ENCODE results near the gene SLAIN2. TPM values are rescaled to one million over a fixed set of nuclear protein-coding genes. Genes with fewer than 3 reads are reported as not detected.
"Not testable (repeated sequence)": the region's sequence is repeated elsewhere in the genome, so short reads cannot be mapped to it uniquely, and the experiment has no call there.

Gene SLAIN2
- 100 to 1,000 TPM in 1 of 2 experiments, 10 to 100 TPM in 1; 98.3 to 109 TPM for total RNA-seq
- polyA plus RNA-seq, result 10 to 100 TPM; 25.9 to 39.3 (median 33.6) TPM
- total RNA-seq, result 71.4 to 108 (median 95.9) reads per million in 6 experiments

DNA sequence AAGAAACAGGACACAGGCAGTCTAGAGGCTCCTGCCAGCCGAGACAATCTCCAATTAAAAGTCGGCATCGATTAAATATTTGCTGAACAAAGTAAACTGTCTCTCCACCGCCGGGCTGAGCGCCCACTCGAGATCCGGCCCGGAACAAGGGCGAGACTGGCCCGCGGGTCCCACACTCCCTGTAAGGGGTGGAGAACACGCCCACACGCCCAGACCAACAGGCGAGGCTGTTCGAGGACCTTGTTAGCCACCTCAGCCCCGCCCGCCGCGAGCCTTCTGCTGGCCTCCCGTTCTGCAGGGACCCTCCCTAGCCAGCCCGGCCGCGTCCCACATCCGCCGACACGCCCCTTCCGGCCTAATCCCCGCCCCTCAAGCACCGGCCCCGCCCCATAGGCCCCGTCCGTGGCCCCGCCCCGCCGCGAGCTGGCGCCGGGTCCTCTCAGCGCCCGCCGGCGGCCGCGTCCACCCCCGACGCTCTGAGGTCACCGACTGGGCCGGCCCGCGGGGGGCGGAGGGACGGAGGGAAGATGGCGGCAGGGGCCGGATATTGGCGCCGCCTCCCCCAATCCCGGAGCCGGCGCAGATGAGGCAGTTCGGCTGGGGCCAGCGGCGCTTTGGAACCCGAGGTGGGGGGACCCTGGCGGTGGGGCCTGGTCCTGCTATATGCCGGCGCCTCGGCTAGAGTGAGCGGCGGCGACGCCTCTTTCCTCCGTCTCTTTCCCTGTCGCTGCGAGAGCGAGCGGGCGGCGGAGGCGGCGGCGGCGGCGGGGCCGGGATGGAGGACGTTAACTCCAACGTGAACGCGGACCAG is at the start of gene SLAIN2:
TSS of gene SLAIN2 (plus strand) at position 565 of the 811 bp plus-strand sequence. CDS start at position 776, 211 bp downstream.
- Mint-ChIP-seq H3K27ac (peak within 1 kb of the TSS; percentile 95 to 99 (median 98)), H3K4me1 (peaks cover 20 to 54% (median 44%) of the 10 kb centered on the region in 4 donors), H3K27me3 (no peaks in the 10 kb centered on the region), H3K9me3 (no peaks in the 10 kb centered on the region), H3K36me3 (no peaks in the 10 kb centered on the region), H3K4me3 (peak within 1 kb of the TSS; percentile 95 to 99 (median 98))
- POLR2A ChIA-PET, result interaction anchor here (0.6 to 2.0 kb wide), 6 partner anchors 16 to 439 kb away, joined by 3 to 8 read pairs (median 4); partner anchors contain the start of genes FRYL and TXK
- DNase-seq (peak; percentile 92 to 99 (median 98)), ATAC-seq (peak; percentile 79 to 83)

DNA sequence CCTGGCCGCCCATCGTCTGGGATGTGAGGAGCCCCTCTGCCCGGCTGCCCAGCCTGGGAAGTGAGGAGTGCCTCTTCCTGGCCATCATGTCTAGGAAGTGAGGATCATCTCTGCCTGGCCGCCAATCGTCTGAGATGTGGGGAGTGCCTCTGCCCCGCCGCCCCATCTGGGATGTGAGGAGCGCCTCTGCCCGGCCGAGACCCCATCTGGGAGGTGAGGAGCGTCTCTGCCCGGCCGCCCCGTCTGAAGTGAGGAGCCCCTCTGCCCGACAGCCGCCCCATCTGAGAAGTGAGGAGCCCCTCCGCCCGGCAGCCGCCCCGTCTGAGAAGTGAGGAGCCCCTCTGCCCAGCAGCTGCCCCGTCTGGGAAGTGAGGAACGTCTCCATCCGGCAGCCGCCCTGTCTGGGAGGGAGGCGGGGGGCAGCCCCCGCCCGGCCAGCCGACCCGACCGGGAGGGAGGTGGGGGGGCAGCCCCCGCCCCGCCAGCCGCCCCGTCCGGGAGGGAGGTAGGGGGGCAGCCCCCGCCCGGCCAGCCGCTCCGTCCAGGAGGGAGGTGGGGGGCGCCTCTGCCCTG is 49.0 kb upstream of the SLAIN2 start:
- DNase-seq, H3K27ac Mint-ChIP-seq, ATAC-seq, H3K9me3 Mint-ChIP-seq, H3K4me3 Mint-ChIP-seq, POLR2A ChIA-PET, H3K4me1 Mint-ChIP-seq, H3K27me3 Mint-ChIP-seq, H3K36me3 Mint-ChIP-seq: not testable (repeated sequence)

DNA sequence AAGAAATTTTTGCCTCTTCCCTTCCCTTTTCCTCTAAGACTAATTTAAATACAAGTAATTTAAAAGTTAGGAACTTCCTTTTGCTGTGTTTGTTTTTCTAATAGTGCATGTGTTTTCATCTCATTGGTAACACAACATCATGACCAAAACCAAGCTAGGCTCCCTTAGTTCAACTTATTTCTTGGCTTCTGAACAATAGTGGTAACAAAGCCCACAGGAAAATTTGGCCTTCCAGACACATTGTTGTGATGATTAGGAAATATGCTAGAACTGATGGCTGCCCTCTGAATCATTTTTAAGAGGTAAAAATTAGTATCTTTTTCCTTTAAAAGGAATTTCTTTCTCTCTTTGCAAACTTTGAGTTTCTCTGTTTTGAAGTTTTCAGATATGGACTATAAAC is 46.2 kb upstream of the SLAIN2 start:
- POLR2A ChIA-PET, result no interaction called here
- H3K9me3 Mint-ChIP-seq, result peaks cover 0 to 2% (median 0%) of the 10 kb centered on the region in 9 donors
- no peak overlapping the region for H3K4me3 Mint-ChIP-seq
- H3K27me3 Mint-ChIP-seq, result peaks cover 0 to 3% (median 0%) of the 10 kb centered on the region in 5 donors
- H3K4me1 Mint-ChIP-seq, result peaks cover 0 to 4% (median 0%) of the 10 kb centered on the region in 4 donors
- no peaks in the 10 kb centered on the region for H3K36me3 Mint-ChIP-seq
- no peak for DNase-seq
- H3K27ac Mint-ChIP-seq, result no peak overlapping the region
- no peak for ATAC-seq

DNA sequence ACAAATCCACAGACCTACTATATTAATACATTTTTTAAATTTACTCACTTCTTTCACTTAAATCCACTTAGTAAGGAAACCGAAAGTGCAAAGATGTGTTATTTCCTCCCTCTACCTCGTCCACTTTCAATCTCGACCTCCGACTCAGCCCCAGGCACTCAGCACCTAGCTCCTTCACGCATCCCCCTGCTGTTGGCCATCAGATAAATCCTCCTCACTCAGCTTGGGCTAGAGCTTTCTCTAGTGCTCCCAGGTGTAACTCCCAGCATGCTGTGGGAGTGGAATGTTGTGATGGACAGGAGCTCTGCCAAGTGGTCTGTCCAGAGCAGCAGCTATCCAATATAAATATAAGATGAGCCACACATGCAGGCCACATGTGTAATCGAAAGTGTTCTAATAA is 45.0 kb upstream of the SLAIN2 start:
- POLR2A ChIA-PET, result no interaction called here
- ATAC-seq (no peak), DNase-seq (no peak)
- Mint-ChIP-seq H3K9me3 (peaks cover 0 to 2% (median 0%) of the 10 kb centered on the region in 9 donors), H3K27ac (peak overlapping the region in 3 of 10 donors; percentile 12 to 45 (median 17)), H3K4me3 (peak overlapping the region in 4 of 10 donors; percentile 4 to 73 (median 20)), H3K27me3 (peaks cover 0 to 3% (median under 1%) of the 10 kb centered on the region in 5 donors), H3K36me3 (no peaks in the 10 kb centered on the region), H3K4me1 (peaks cover 0 to 4% (median 0%) of the 10 kb centered on the region in 4 donors)

DNA sequence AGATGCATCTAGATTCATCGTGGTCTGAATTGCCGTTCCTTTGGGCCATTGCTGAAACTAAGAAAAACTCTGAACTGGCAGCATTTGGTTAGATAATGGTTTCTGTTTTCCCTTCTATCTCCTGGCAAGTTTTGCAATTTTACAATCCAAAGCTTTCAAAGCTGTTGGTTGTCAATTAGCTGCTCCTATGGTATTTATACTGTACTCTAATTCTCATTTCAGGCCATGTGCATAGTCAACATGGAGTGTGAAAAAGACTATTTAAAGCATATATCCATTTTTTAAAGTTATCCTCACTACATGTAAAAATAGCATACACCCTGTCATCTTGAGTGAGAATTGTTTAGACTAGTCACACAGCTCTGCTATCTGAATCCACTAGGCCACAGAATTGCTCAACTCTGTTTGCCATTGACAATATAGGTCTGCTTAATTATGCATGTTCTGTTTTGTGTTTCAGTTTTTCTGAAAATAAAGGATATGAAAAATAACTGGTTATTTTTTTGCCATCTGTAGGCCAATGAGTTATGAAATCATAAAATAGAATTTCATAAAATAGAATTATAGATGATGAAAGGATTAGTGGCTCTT is 44.0 kb upstream of the SLAIN2 start:
- Mint-ChIP-seq H3K4me3 (no peak overlapping the region), H3K4me1 (peaks cover 0 to 4% (median 0%) of the 10 kb centered on the region in 4 donors)
- POLR2A ChIA-PET, result no interaction called here

DNA sequence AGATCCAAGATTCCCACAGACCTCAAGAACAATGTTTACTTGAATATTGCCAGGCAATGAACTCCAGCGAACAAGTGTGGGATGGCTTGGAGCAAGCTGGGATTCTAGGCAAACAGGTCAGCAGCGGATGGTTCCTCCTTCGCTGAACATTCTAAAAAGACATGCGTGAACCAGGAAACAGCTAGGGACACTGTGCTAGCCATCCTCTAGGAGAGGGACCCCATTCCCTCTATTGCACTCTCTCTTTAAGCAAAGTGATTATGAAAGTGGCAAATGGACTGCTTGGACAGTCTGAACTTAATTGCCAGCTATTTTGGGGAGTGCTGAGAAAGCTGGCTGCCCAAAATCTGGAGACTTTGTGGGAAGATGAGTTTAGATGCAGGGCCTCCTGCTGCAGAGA is 41.8 kb upstream of the SLAIN2 start:
- no peaks in the 10 kb centered on the region for H3K9me3 Mint-ChIP-seq
- peaks cover 0 to 4% (median 0%) of the 10 kb centered on the region in 4 donors for H3K4me1 Mint-ChIP-seq
- ATAC-seq, result no peak
- no peak for DNase-seq
- H3K27ac Mint-ChIP-seq, result no peak overlapping the region
- H3K36me3 Mint-ChIP-seq, result no peaks in the 10 kb centered on the region
- POLR2A ChIA-PET, result no interaction called here
- no peak overlapping the region for H3K4me3 Mint-ChIP-seq
- peaks cover 7 to 19% (median 9%) of the 10 kb centered on the region in 5 donors for H3K27me3 Mint-ChIP-seq

More for the DNA sequence above, 44.0 kb upstream of the SLAIN2 start:
- Mint-ChIP-seq H3K27ac (no peak overlapping the region), H3K36me3 (no peaks in the 10 kb centered on the region), H3K27me3 (peaks cover 3 to 11% (median 6%) of the 10 kb centered on the region in 5 donors), H3K9me3 (peaks cover 0 to 2% (median 0%) of the 10 kb centered on the region in 9 donors)
- no peak for DNase-seq
- ATAC-seq, result no peak

DNA sequence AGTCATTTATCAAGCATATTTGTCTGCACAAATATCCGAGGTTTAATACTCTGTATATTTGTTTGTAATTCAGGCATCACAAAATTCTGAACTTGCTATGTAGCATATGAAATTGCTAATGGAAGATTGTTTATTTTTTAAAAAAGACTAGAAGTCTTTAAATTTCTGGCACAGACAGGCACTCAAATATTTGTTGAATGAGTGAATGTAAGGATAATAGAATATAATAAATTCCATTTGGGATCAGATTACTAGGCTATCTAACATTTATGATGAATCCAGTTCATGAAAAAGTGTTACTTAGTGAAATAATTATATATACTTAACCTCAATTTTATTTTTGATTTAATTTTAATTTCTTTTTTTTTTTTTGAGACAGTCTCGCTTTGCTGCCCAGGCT is 41.3 kb upstream of the SLAIN2 start:
- no peaks in the 10 kb centered on the region for H3K9me3 Mint-ChIP-seq
- peaks cover 0 to 4% (median 0%) of the 10 kb centered on the region in 4 donors for H3K4me1 Mint-ChIP-seq
- no peak overlapping the region for H3K27ac Mint-ChIP-seq
- ATAC-seq (no peak), DNase-seq (no peak)
- no peaks in the 10 kb centered on the region for H3K36me3 Mint-ChIP-seq
- H3K27me3 Mint-ChIP-seq, result peaks cover 7 to 19% (median 9%) of the 10 kb centered on the region in 5 donors
- POLR2A ChIA-PET, result no interaction called here
- no peak overlapping the region for H3K4me3 Mint-ChIP-seq

DNA sequence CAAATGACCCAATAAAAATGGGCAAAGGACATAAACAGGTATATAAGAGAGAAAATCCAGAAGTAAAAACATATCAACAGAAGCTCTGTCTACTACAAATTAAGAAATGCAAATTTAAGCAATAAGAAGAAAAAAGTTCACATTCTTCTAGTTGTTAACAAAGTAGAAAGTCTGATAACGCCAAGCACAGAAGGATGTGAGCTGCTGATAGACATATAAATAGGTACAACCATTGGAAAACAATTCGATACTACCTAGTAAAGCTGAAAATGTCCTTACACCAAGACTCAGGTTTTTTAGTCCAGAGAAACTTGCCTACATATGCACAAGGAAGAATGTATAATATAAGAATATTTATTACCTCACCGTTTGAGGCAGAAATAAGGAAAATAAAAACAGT is 35.8 kb upstream of the SLAIN2 start:
- POLR2A ChIA-PET, result no interaction called here
- no peaks in the 10 kb centered on the region for H3K4me1 Mint-ChIP-seq
- no peaks in the 10 kb centered on the region for H3K9me3 Mint-ChIP-seq
- H3K36me3 Mint-ChIP-seq, result no peaks in the 10 kb centered on the region
- ATAC-seq (no peak), DNase-seq (no peak)
- H3K4me3 Mint-ChIP-seq, result no peak overlapping the region
- H3K27ac Mint-ChIP-seq, result no peak overlapping the region
- peaks cover 6 to 19% (median 7%) of the 10 kb centered on the region in 5 donors for H3K27me3 Mint-ChIP-seq

DNA sequence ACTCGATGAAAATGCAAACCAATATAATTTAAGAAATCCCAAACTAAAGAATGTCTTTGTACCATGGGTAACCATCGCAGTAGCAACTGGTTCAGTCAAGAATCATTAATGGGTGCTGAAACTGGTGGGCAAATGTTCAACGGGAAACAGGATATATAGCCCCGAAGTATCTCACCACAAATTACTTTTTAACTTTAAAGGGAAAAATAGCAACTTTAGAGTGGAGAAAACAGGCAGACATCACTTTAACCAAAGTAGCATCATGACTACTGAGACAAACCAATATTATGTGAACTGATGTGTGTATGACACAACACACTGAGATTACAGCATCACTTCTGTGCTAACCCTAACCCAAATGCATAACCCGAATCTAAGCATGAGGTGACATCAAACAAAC is 33.8 kb upstream of the SLAIN2 start:
- ATAC-seq (no peak), DNase-seq (no peak)
- POLR2A ChIA-PET, result no interaction called here
- H3K36me3 Mint-ChIP-seq, result no peaks in the 10 kb centered on the region
- peaks cover 0 to 1% (median 0%) of the 10 kb centered on the region in 9 donors for H3K9me3 Mint-ChIP-seq
- H3K4me1 Mint-ChIP-seq, result no peaks in the 10 kb centered on the region
- H3K27me3 Mint-ChIP-seq, result peaks cover 2 to 6% (median 3%) of the 10 kb centered on the region in 5 donors
- H3K4me3 Mint-ChIP-seq, result no peak overlapping the region
- H3K27ac Mint-ChIP-seq, result no peak overlapping the region

DNA sequence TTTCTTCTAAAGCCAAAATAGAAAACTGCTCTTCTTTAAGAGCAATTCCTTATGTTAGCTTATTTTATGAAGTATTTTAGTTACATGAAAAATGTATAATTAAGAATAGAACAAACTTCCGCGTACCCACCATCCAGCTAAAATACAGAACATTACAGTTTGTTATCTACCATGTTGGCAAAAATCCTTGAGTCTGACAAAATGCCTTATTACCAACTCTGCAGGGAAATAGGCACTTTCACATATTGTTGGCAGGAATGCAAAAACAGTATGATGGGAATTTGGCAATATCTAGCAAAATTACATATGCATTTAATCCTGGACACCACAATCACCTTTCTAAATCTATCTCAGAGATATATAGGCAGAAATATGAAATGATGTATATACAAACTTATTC is 32.4 kb upstream of the SLAIN2 start:
- Mint-ChIP-seq H3K36me3 (no peaks in the 10 kb centered on the region), H3K27me3 (peaks cover 0 to 2% (median 0%) of the 10 kb centered on the region in 5 donors), H3K9me3 (peaks cover 0 to 1% (median 0%) of the 10 kb centered on the region in 9 donors), H3K4me1 (no peaks in the 10 kb centered on the region), H3K27ac (no peak overlapping the region), H3K4me3 (no peak overlapping the region)
- POLR2A ChIA-PET, result no interaction called here
- ATAC-seq (no peak), DNase-seq (no peak)

DNA sequence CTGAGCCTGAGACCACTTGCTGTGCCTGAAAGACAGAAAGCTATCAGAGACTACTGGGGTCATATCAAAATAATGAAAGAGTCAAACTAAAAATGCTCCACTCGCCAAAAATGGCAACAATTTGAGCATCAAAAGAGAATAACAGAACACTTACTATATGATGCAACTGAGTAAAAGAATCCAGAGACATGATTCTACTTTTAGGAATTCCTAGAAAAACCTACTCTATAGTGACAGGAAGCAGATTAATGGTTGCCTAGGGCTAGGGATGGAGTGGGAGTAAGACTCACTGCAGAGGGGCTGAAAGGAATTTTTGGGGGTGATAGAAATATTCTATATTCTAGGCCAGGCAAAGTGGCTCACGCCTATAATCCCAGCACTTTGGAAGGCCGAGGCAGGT is 29.4 kb upstream of the SLAIN2 start:
- DNase-seq, result no peak
- no peaks in the 10 kb centered on the region for H3K4me1 Mint-ChIP-seq

DNA sequence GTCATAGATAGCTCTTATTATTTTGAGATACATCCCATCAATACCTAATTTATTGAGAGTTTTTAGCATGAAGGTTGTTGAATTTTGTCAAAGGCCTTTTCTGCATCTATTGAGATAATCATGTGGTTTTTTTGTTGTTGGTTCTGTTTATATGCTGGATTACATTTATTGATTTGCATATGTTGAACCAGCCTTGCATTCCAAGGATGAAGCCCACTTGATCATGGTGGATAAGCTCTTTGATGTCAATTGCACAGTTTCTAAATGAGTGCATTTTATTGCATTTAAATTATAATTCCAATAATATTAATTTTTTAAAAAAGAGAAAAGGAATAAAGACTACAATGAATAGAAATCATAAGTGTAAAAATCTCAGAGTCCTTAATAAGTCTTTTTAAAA is 26.6 kb upstream of the SLAIN2 start:
- POLR2A ChIA-PET, result interaction anchor here (0.9 kb wide), 1 partner anchor 27 kb away, joined by 3 read pairs; the partner anchor contains the start of gene SLAIN2
- not testable (repeated sequence) for H3K4me1 Mint-ChIP-seq, H3K27ac Mint-ChIP-seq, ATAC-seq, DNase-seq, H3K36me3 Mint-ChIP-seq, H3K4me3 Mint-ChIP-seq, H3K27me3 Mint-ChIP-seq, H3K9me3 Mint-ChIP-seq

More for the DNA sequence above, 29.4 kb upstream of the SLAIN2 start:
- no peak overlapping the region for H3K4me3 Mint-ChIP-seq
- no peak overlapping the region for H3K27ac Mint-ChIP-seq
- ATAC-seq, result no peak
- H3K27me3 Mint-ChIP-seq, result peaks cover 0 to under 1% (median 0%) of the 10 kb centered on the region in 5 donors
- H3K9me3 Mint-ChIP-seq, result peaks cover 0 to 1% (median 0%) of the 10 kb centered on the region in 9 donors
- H3K36me3 Mint-ChIP-seq, result no peaks in the 10 kb centered on the region
- POLR2A ChIA-PET, result no interaction called here
